GM23338 (cell line): ENCODE data around the gene SRGAP1. TPM values are rescaled to one million over a fixed set of nuclear protein-coding genes. Genes with fewer than 3 reads are reported as not detected.

ENCODE experiments used
- ATAC-seq: fragments of 200-7000 bp; cut with Tn5 transposase; 3 replicates; pipeline ENCODE4 v1.9.1; 2020
- DNase-seq: peaks from one replicate; pipeline ENCODE4 v3.0.0-alpha.2; 2015; ENCODE audit warnings: low spot score
- H2AFZ ChIP-seq: fragments of 200-600 bp; sonication (generic); 2 replicates; pipeline ENCODE4 v1.8.0; 2016; ENCODE audit warnings: antibody characterized with exemption, mild to moderate bottlenecking, moderate library complexity
- H3F3A ChIP-seq: fragments of 200-600 bp; sonication (generic); replicated peaks from 2 replicates; pipeline ENCODE4 v1.8.0; 2017; ENCODE audit warnings: antibody characterized with exemption, mixed run types, low read depth
- H3K27ac ChIP-seq: fragments of 200-600 bp; sonication (generic); 2 replicates; pipeline ENCODE4 v1.6.1; 2016; ENCODE audit warnings: low read depth
- H3K27me3 ChIP-seq: fragments of 200-600 bp; sonication (generic); 2 replicates; pipeline ENCODE4 v1.8.0; 2016; ENCODE audit warnings: mild to moderate bottlenecking, mixed run types, moderate library complexity; ENCODE audit not compliant: insufficient read depth
- H3K36me3 ChIP-seq: fragments of 200-600 bp; sonication (generic); 2 replicates; pipeline ENCODE4 v1.8.0; 2016; ENCODE audit warnings: mild to moderate bottlenecking; ENCODE audit not compliant: insufficient read depth
- H3K4me1 ChIP-seq: fragments of 200-600 bp; sonication (generic); 2 replicates; pipeline ENCODE4 v1.8.0; 2016; ENCODE audit warnings: mild to moderate bottlenecking, moderate library complexity; ENCODE audit not compliant: insufficient read depth
- H3K4me2 ChIP-seq: fragments of 200-600 bp; sonication (generic); 2 replicates; pipeline ENCODE4 v1.7.1; 2017; ENCODE audit warnings: mixed run types
- H3K4me3 ChIP-seq: fragments of 200-600 bp; sonication (generic); 2 replicates; pipeline ENCODE4 v1.6.1; 2016; ENCODE audit warnings: mixed run types
- H3K79me2 ChIP-seq: fragments of 200-600 bp; sonication (generic); replicated peaks from 2 replicates; pipeline ENCODE4 v1.8.0; 2017; ENCODE audit warnings: mild to moderate bottlenecking; ENCODE audit not compliant: insufficient read depth
- H3K9me2 ChIP-seq: fragments of 200-600 bp; sonication (generic); 2 replicates; pipeline ENCODE4 v1.8.0; 2017; ENCODE audit not compliant: insufficient read depth
- H4K20me1 ChIP-seq: fragments of 200-600 bp; sonication (generic); replicated peaks from 2 replicates; pipeline ENCODE4 v1.8.0; 2017; ENCODE audit warnings: mild to moderate bottlenecking; ENCODE audit not compliant: insufficient read depth
- H3K27ac Mint-ChIP-seq: 2 replicates; pipeline ENCODE4 v1.8.0; 2020; ENCODE audit warnings: inconsistent platforms, mild to moderate bottlenecking, moderate library complexity, mixed read lengths
- H3K27me3 Mint-ChIP-seq: 3 replicates; pipeline ENCODE4 v1.8.0; 2022; ENCODE audit warnings: low read depth, mild to moderate bottlenecking, moderate library complexity, mixed read lengths, inconsistent platforms; ENCODE audit not compliant: insufficient read depth, poor library complexity
- H3K36me3 Mint-ChIP-seq: 3 replicates; pipeline ENCODE4 v1.8.0; 2021; ENCODE audit warnings: low read depth, mild to moderate bottlenecking, inconsistent platforms, moderate library complexity, mixed read lengths
- H3K4me1 Mint-ChIP-seq: 3 replicates; pipeline ENCODE4 v1.8.0; 2020; ENCODE audit warnings: mild to moderate bottlenecking, inconsistent platforms, mixed read lengths
- H3K4me3 Mint-ChIP-seq: 3 replicates; pipeline ENCODE4 v1.8.0; 2021; ENCODE audit warnings: moderate library complexity, mild to moderate bottlenecking, inconsistent platforms, mixed read lengths
- H3K9me3 Mint-ChIP-seq: 3 replicates; pipeline ENCODE4 v1.8.0; 2020; ENCODE audit warnings: moderate library complexity, mild to moderate bottlenecking, inconsistent platforms, mixed read lengths
- CTCF ChIP-seq, 2 experiments: fragments of 200-600 bp in 1 of 2; sonication (generic) in 1 of 2; conservative IDR thresholded peaks; 2 replicates each; pipeline versions ENCODE4 v1.5.1 to v1.6.1; 2016 to 2017; ENCODE audit warnings: antibody characterized with exemption in 2 of 2, low read depth in 2 of 2, mild to moderate bottlenecking in 2 of 2, moderate library complexity in 1 of 2
- EZH2phosphoT487 ChIP-seq: fragments of 200-600 bp; sonication (generic); IDR thresholded peaks from one replicate; pipeline ENCODE4 v1.8.1; 2018; ENCODE audit warnings: antibody characterized with exemption; ENCODE audit not compliant: unreplicated experiment
- JUNB ChIP-seq: IDR thresholded peaks from one replicate; pipeline ENCODE4 v1.6.1; 2016; ENCODE audit warnings: antibody characterized with exemption; ENCODE audit not compliant: unreplicated experiment
- NANOG ChIP-seq: IDR thresholded peaks from 2 replicates; pipeline ENCODE4 v1.6.1; 2016; ENCODE audit warnings: antibody characterized with exemption, borderline replicate concordance
- STAT1 ChIP-seq: IDR thresholded peaks from one replicate; pipeline ENCODE4 v1.6.1; 2016; ENCODE audit warnings: antibody characterized with exemption; ENCODE audit not compliant: unreplicated experiment
- polyA plus RNA-seq: library from polyadenylated mRNA; unstranded; fragments of >200 nt; fragmentation: Nextera tagmentation; extraction: Ambion mirVana; gene quantifications from 2 replicates; pipeline ENCODE4 v1.2.1, GENCODE V29; 2016
- total RNA-seq: library from RNA; depleted of rRNA; stranded (reverse); fragments of >200 nt; shearing (Covaris generic); gene quantifications from 2 replicates; pipeline ENCODE4 v1.2.3, GENCODE V29; 2014
- TF ChIP-seq, protein P1 (sequence below): IDR thresholded peaks from one replicate; pipeline ENCODE4 v1.6.1; 2018; ENCODE audit warnings: antibody characterized with exemption; ENCODE audit not compliant: unreplicated experiment
- TF ChIP-seq, protein P2 (sequence below): fragments of 250-450 bp; sonication (Bioruptor Pico); IDR thresholded peaks from 2 replicates; pipeline ENCODE4 v1.5.0; 2020; ENCODE audit warnings: mild to moderate bottlenecking, moderate library complexity
- TF ChIP-seq, protein P3 (sequence below): IDR thresholded peaks from 2 replicates; pipeline ENCODE4 v1.6.1; 2016; ENCODE audit warnings: antibody characterized with exemption

Gene SRGAP1
- total and polyA plus RNA-seq, 2 experiments from 2014 or later = 6.1 to 8.1 TPM

DNA sequence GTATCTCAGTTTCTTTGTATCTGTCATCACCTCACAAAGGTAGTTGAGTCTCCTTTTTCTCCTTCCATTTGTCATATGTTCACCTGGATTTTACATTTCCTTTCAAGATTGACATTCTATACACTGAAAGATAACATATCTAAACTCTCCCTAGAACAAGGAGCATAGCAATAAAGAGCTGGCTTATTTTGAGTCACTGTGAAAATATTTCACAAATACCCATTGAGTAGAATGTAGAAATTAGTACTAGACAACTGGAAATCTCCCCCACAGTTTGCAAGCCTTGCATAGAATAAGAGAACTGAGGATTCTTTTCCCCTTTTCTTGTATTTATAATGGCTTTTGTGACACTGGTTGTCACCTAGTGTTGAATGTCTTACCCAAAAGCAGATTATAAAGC lies 266.4 kb downstream of the SRGAP1 start (continued):
- TF ChIP-seq CTCF (conservative IDR thresholded peaks at IDR 0.05; ENCODE audit: low read depth in 2 of 2) = no peak
- TF ChIP-seq, protein P1, sequence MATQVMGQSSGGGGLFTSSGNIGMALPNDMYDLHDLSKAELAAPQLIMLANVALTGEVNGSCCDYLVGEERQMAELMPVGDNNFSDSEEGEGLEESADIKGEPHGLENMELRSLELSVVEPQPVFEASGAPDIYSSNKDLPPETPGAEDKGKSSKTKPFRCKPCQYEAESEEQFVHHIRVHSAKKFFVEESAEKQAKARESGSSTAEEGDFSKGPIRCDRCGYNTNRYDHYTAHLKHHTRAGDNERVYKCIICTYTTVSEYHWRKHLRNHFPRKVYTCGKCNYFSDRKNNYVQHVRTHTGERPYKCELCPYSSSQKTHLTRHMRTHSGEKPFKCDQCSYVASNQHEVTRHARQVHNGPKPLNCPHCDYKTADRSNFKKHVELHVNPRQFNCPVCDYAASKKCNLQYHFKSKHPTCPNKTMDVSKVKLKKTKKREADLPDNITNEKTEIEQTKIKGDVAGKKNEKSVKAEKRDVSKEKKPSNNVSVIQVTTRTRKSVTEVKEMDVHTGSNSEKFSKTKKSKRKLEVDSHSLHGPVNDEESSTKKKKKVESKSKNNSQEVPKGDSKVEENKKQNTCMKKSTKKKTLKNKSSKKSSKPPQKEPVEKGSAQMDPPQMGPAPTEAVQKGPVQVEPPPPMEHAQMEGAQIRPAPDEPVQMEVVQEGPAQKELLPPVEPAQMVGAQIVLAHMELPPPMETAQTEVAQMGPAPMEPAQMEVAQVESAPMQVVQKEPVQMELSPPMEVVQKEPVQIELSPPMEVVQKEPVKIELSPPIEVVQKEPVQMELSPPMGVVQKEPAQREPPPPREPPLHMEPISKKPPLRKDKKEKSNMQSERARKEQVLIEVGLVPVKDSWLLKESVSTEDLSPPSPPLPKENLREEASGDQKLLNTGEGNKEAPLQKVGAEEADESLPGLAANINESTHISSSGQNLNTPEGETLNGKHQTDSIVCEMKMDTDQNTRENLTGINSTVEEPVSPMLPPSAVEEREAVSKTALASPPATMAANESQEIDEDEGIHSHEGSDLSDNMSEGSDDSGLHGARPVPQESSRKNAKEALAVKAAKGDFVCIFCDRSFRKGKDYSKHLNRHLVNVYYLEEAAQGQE = no peak

DNA sequence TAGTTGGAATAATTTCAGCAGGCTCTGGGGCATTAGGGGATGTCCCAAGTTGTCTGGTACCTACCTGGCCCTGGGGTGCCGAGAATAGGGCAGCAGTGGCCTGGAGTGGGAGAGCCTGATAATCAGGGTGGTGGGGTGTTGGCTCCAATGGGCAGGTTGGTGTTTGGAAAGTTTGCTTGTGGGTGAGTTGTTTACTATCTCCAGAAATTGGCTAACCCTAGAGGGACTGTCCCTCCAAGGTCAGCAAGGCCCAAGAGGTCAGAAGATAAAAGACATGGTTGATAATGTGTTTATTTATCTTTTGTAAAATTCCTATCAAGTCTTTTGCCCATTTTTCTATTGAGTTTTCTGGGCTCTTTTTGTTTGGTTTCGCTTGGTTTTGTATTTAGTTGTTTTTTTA lies 272.5 kb downstream of the SRGAP1 start:
- no peaks in the 10 kb centered on the region for H3F3A ChIP-seq
- Mint-ChIP-seq H3K9me3 (no peaks in the 10 kb centered on the region), H3K27me3 (peaks cover 3% of the 10 kb centered on the region), H3K27ac (no peak overlapping the region; the same call in 1 of the 2 replicates), H3K4me3 (no peak overlapping the region), H3K4me1 (no peaks in the 10 kb centered on the region), H3K36me3 (peaks cover 4% of the 10 kb centered on the region)
- no peaks in the 10 kb centered on the region for H3K9me2 ChIP-seq
- no peaks in the 10 kb centered on the region for H3K4me1 ChIP-seq
- no peak overlapping the region for H2AFZ ChIP-seq
- H3K79me2 ChIP-seq = 0 out of 2 replicates have a peak, but pooled peaks cover 2% of the 10 kb centered on the region
- no peak overlapping the region for H3K27ac ChIP-seq
- no peaks in the 10 kb centered on the region for H4K20me1 ChIP-seq
- H3K4me3 ChIP-seq = no peak overlapping the region
- H3K4me2 ChIP-seq = no peak overlapping the region
- no peak for TF ChIP-seq STAT1
- TF ChIP-seq NANOG = no peak
- no peak for TF ChIP-seq EZH2phosphoT487
- H3K27me3 ChIP-seq = no peaks in the 10 kb centered on the region
- ATAC-seq = no peak
- no peak for DNase-seq
- H3K36me3 ChIP-seq = no peaks in the 10 kb centered on the region; the same call in 1 of the 2 replicates

DNA sequence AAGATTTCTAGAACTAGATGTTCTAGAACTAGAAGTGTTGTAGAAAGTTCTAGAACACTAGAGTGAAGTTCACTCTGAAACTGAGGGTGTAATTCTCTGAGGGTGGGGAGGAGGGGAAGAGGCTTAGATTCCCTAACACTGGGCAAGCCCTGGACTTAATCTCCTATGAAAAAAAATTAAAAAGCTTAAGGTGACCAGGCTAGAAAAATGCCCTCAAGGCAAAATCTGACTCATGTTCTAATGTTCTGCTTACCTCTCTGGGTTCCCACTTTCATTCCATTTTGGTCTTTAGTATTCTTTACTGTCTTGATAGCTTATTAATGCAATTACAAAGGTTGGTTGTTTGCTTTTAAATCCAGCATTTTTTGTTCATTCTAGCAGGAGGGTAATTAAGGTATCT lies 276.1 kb downstream of the SRGAP1 start:
- H3K4me2 ChIP-seq = no peak overlapping the region
- no peaks in the 10 kb centered on the region; the same call in 1 of the 2 replicates for H3K36me3 ChIP-seq
- no peak overlapping the region for H3K4me3 Mint-ChIP-seq
- no peak overlapping the region for H3K4me3 ChIP-seq
- no peak for ATAC-seq
- 0 out of 2 replicates have a peak, but pooled peaks cover 2% of the 10 kb centered on the region for H3K79me2 ChIP-seq
- H3K27ac ChIP-seq = no peak overlapping the region
- no peaks in the 10 kb centered on the region for H3K9me3 Mint-ChIP-seq
- no peaks in the 10 kb centered on the region for H3K27me3 ChIP-seq
- no peak overlapping the region for H2AFZ ChIP-seq
- no peaks in the 10 kb centered on the region for H3F3A ChIP-seq
- no peak overlapping the region for H3K27ac Mint-ChIP-seq
- no peaks in the 10 kb centered on the region for H3K4me1 ChIP-seq
- DNase-seq = no peak
- H4K20me1 ChIP-seq = no peaks in the 10 kb centered on the region
- H3K36me3 Mint-ChIP-seq = no peaks in the 10 kb centered on the region; the same call in 2 of the 3 replicates
- H3K9me2 ChIP-seq = no peaks in the 10 kb centered on the region
- H3K4me1 Mint-ChIP-seq = no peaks in the 10 kb centered on the region
- H3K27me3 Mint-ChIP-seq = peaks cover 3% of the 10 kb centered on the region
- TF ChIP-seq, protein P2, sequence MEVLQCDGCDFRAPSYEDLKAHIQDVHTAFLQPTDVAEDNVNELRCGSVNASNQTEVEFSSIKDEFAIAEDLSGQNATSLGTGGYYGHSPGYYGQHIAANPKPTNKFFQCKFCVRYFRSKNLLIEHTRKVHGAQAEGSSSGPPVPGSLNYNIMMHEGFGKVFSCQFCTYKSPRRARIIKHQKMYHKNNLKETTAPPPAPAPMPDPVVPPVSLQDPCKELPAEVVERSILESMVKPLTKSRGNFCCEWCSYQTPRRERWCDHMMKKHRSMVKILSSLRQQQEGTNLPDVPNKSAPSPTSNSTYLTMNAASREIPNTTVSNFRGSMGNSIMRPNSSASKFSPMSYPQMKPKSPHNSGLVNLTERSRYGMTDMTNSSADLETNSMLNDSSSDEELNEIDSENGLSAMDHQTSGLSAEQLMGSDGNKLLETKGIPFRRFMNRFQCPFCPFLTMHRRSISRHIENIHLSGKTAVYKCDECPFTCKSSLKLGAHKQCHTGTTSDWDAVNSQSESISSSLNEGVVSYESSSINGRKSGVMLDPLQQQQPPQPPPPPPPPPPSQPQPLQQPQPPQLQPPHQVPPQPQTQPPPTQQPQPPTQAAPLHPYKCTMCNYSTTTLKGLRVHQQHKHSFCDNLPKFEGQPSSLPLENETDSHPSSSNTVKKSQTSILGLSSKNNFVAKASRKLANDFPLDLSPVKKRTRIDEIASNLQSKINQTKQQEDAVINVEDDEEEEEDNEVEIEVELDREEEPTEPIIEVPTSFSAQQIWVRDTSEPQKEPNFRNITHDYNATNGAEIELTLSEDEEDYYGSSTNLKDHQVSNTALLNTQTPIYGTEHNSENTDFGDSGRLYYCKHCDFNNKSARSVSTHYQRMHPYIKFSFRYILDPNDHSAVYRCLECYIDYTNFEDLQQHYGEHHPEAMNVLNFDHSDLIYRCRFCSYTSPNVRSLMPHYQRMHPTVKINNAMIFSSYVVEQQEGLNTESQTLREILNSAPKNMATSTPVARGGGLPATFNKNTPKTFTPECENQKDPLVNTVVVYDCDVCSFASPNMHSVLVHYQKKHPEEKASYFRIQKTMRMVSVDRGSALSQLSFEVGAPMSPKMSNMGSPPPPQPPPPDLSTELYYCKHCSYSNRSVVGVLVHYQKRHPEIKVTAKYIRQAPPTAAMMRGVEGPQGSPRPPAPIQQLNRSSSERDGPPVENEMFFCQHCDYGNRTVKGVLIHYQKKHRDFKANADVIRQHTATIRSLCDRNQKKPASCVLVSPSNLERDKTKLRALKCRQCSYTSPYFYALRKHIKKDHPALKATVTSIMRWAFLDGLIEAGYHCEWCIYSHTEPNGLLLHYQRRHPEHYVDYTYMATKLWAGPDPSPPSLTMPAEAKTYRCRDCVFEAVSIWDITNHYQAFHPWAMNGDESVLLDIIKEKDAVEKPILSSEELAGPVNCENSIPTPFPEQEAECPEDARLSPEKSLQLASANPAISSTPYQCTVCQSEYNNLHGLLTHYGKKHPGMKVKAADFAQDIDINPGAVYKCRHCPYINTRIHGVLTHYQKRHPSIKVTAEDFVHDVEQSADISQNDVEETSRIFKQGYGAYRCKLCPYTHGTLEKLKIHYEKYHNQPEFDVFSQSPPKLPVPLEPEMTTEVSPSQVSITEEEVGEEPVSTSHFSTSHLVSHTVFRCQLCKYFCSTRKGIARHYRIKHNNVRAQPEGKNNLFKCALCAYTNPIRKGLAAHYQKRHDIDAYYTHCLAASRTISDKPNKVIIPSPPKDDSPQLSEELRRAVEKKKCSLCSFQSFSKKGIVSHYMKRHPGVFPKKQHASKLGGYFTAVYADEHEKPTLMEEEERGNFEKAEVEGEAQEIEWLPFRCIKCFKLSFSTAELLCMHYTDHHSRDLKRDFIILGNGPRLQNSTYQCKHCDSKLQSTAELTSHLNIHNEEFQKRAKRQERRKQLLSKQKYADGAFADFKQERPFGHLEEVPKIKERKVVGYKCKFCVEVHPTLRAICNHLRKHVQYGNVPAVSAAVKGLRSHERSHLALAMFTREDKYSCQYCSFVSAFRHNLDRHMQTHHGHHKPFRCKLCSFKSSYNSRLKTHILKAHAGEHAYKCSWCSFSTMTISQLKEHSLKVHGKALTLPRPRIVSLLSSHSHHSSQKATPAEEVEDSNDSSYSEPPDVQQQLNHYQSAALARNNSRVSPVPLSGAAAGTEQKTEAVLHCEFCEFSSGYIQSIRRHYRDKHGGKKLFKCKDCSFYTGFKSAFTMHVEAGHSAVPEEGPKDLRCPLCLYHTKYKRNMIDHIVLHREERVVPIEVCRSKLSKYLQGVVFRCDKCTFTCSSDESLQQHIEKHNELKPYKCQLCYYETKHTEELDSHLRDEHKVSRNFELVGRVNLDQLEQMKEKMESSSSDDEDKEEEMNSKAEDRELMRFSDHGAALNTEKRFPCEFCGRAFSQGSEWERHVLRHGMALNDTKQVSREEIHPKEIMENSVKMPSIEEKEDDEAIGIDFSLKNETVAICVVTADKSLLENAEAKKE (CRISPR knock-in tag) = no peak
- TF ChIP-seq JUNB = no peak
- TF ChIP-seq, protein P3, sequence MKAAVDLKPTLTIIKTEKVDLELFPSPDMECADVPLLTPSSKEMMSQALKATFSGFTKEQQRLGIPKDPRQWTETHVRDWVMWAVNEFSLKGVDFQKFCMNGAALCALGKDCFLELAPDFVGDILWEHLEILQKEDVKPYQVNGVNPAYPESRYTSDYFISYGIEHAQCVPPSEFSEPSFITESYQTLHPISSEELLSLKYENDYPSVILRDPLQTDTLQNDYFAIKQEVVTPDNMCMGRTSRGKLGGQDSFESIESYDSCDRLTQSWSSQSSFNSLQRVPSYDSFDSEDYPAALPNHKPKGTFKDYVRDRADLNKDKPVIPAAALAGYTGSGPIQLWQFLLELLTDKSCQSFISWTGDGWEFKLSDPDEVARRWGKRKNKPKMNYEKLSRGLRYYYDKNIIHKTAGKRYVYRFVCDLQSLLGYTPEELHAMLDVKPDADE = no peak
